Gastrocnemius medialis (tissue), 4 donors: ENCODE data around the gene EXD3. TPM values are rescaled to one million over a fixed set of nuclear protein-coding genes. Genes with fewer than 3 reads are reported as not detected.

Source experiments
- ATAC-seq, 2 donors: fragments of 150-250 bp; one replicate each; pipeline ENCODE4 v1.9.1; 2016
- DNase-seq, 2 donors: peaks; one replicate each; pipeline ENCODE4 v3.0.0-alpha.2; 2019
- H3K27ac ChIP-seq, 4 donors: fragments of 200-600 bp; sonication (generic); 1 replicate in 1 of 4; 2 replicates in 3 of 4; pipeline ENCODE4 v1.5.1; 2016 to 2018; ENCODE audit warnings: mild to moderate bottlenecking in 2 of 4, moderate library complexity in 1 of 4
- H3K27me3 ChIP-seq, 3 donors: fragments of 200-600 bp; sonication (generic) in 2 of 3; 1 replicate in 1 of 3; 2 replicates in 2 of 3; pipeline versions ENCODE4 v1.5.1 to v1.6.0; 2016 to 2019; ENCODE audit warnings: mild to moderate bottlenecking in 1 of 3, moderate library complexity in 1 of 3
- H3K36me3 ChIP-seq, 2 donors: fragments of 200-600 bp; sonication (generic) in 1 of 2; one replicate each; pipeline ENCODE4 v1.5.1; 2017 to 2018
- H3K4me1 ChIP-seq, 2 donors: fragments of 200-600 bp; sonication (generic) in 1 of 2; one replicate each; pipeline ENCODE4 v1.5.1; 2016 to 2017; ENCODE audit warnings: mild to moderate bottlenecking in 2 of 2
- H3K4me3 ChIP-seq, 4 donors: fragments of 200-600 bp; sonication (generic) in 3 of 4; 1 replicate in 1 of 4; 2 replicates in 3 of 4; pipeline ENCODE4 v1.5.1; 2016 to 2019; ENCODE audit warnings: mild to moderate bottlenecking in 2 of 4
- H3K9me3 ChIP-seq, 3 donors: fragments of 200-600 bp; sonication (generic) in 2 of 3; 1 replicate in 1 of 3; 2 replicates in 2 of 3; pipeline ENCODE4 v1.5.1; 2016 to 2019
- CTCF ChIP-seq, 5 experiments: fragments of 450-650 bp in 3 of 5; fragments of 200-600 bp in 2 of 5; sonication (generic) in 2 of 5; IDR thresholded peaks in 4 of 5; conservative IDR thresholded peaks in 1 of 5; 1 replicate in 4 of 5; 2 replicates in 1 of 5; pipeline ENCODE4 v1.5.1; 2016 to 2019; ENCODE audit warnings: antibody characterized with exemption in 5 of 5, mild to moderate bottlenecking in 3 of 5, moderate library complexity in 3 of 5
- POLR2A ChIP-seq, 2 donors: fragments of 450-650 bp; IDR thresholded peaks; one replicate each; pipeline ENCODE4 v1.6.1; 2017; ENCODE audit warnings: antibody characterized with exemption in 2 of 2, mild to moderate bottlenecking in 2 of 2, moderate library complexity in 2 of 2
- in situ Hi-C, 4 donors: fragments of 200-750 bp; cut with MboI; loops; one replicate each; pipeline versions ENCODE4 v1.15.0 to v1.8.0; 2017; ENCODE audit warnings: low sequenced_read_pairs in 4 of 4
- intact Hi-C: fragments of 100-400 bp; cut with DNase I; formaldehyde crosslinking; loops from one replicate; pipeline ENCODE4 v1.15.1; 2023; ENCODE audit warnings: low total_unique reads
- total RNA-seq, 4 donors: library from RNA; depleted of rRNA; stranded (reverse); fragments of >200 nt; gene quantifications; one replicate each; pipeline versions ENCODE4 v1.1.0 to v1.2.3, GENCODE V29; 2016

The EXD3 gene
- total RNA-seq, 4 donors from 2014 or later, result 4.8 to 12.5 (median 6.4) TPM

DNA sequence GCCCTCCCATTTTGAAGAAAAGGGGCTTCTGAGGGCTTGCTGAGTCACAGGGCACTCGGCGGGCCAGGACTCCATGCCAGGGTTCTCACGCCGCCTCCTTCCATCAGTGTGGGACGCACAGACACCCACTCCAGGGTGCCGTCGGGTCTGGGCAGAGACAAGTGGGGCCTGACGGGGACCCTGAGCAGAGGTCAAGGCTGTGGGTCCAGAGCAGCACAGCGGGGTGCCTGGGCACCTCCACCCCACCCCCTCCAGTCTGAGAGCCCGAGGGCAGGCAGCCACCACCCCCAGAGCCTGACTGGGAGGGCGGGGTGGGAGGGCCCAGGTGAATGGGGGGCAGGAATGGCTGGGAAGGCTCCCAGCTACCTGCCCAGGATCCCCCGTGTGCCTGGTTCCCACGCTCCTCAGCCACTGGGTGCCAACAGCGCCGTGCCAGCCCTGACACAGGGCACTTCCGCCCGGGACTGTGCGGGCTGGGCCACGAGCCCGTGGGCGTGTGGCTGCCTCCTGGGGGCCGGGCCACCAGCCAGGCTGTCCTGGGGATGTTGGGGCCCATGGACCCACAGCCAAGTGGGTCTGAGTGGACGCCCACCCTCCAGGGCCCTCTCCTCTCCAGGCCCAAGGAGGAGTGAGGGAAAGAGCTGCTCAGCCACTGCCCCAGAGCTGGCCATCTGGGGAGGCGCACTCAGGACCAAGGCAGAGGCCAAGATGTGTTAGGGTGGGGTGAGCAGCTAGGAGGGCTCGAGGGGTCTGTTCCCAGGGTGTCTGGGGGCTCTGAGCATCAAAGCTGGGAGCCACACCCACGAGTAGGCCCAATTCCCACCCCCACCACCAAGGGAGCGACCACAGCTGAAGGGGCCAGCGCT, 110.7 kb downstream of the EXD3 start:
- in situ Hi-C loops (no loop called here), intact Hi-C loops (no loop called here)
- H3K27ac ChIP-seq, result no peak overlapping the region
- ATAC-seq (no peak), DNase-seq (no peak)
- H3K9me3 ChIP-seq, result no peaks in the 10 kb centered on the region
- no peak for TF ChIP-seq CTCF (IDR thresholded peaks at IDR 0.05 in 4 of 5, conservative IDR thresholded peaks at IDR 0.05 in 1 of 5)
- TF ChIP-seq POLR2A (IDR thresholded peaks at IDR 0.05), result no peak
- no peak overlapping the region for H3K4me3 ChIP-seq
- H3K36me3 ChIP-seq, result no peaks in the 10 kb centered on the region
- H3K27me3 ChIP-seq, result peaks cover 12 to 32% (median 30%) of the 10 kb centered on the region in 3 donors
- peaks cover 0 to 10% of the 10 kb centered on the region in 2 donors for H3K4me1 ChIP-seq

GRCh38 chr9:137311171-137311985, 111.6 kb downstream of the EXD3 start:
- Histone ChIP-seq H3K27me3 (peaks cover 11 to 31% (median 30%) of the 10 kb centered on the region in 3 donors), H3K4me3 (no peak overlapping the region), H3K9me3 (no peaks in the 10 kb centered on the region), H3K36me3 (no peaks in the 10 kb centered on the region), H3K4me1 (peaks cover 0 to 18% of the 10 kb centered on the region in 2 donors), H3K27ac (no peak overlapping the region)
- in situ Hi-C loops (no loop called here), intact Hi-C loops (no loop called here)
- ATAC-seq (no peak), DNase-seq (no peak)
- TF ChIP-seq CTCF (IDR thresholded peaks at IDR 0.05 in 4 of 5, conservative IDR thresholded peaks at IDR 0.05 in 1 of 5) (no peak), POLR2A (IDR thresholded peaks at IDR 0.05) (no peak)

DNA sequence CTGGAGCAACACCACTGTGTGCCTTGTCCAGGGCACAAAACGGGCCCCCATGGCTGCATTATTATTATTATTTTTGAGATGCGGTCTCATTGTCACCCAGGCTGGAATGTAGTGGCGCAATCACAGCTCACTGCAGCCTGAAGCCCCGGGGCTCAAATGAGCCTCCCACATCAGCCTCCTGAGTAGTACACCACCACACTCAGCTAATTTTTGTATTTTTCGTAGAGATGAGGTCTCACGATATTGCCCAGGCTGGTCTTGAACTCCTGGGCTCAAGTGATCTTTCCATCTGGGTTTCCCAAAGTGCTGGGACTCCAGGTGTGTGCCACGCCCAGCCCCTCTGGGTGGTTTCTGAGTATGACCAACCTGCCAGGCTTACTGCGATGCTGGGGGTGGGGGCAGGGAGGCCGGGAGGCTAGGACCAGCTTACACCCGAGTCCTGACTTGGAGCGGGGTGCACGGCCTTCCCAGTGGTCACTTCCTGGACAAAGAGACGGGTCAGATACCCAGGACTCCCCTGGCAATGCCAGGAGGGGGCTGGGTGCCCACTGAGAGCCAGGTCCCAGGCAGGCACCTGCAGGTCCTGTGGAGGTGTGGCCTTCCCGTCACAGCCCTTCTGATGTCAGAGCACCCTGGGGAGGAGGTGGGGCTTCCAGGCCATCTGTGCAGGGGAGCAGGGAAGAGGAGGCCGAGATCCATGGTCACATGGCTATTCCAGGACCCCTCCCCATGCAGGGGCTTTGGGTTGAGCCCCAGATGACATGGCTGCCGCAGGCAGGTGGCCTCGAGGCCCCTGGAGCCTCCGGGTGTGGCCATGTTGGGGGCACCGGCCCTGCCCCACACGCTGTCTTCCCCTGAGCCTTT, 112.5 kb downstream of the EXD3 start:
- no peak for TF ChIP-seq CTCF (IDR thresholded peaks at IDR 0.05 in 4 of 5, conservative IDR thresholded peaks at IDR 0.05 in 1 of 5)
- no peak for TF ChIP-seq POLR2A (IDR thresholded peaks at IDR 0.05)
- no peaks in the 10 kb centered on the region for H3K36me3 ChIP-seq
- H3K4me1 ChIP-seq, result peaks cover 4 to 28% of the 10 kb centered on the region in 2 donors
- in situ Hi-C loops, result no loop called here
- no peak overlapping the region for H3K4me3 ChIP-seq
- ATAC-seq (no peak), DNase-seq (no peak)
- H3K27me3 ChIP-seq, result peaks cover 15 to 37% (median 28%) of the 10 kb centered on the region in 3 donors
- no peak overlapping the region for H3K27ac ChIP-seq
- H3K9me3 ChIP-seq, result no peaks in the 10 kb centered on the region
- intact Hi-C loops, result no loop called here

- intact Hi-C loops, result no loop called here
- Histone ChIP-seq H3K27me3 (peaks cover 12 to 33% (median 28%) of the 10 kb centered on the region in 3 donors), H3K4me3 (no peak overlapping the region), H3K27ac (no peak overlapping the region), H3K9me3 (no peaks in the 10 kb centered on the region), H3K36me3 (no peaks in the 10 kb centered on the region), H3K4me1 (peaks cover 13 to 30% of the 10 kb centered on the region in 2 donors)
- in situ Hi-C loops, result no loop called here
- ATAC-seq (no peak), DNase-seq (no peak)
- TF ChIP-seq CTCF (IDR thresholded peaks at IDR 0.05 in 4 of 5, conservative IDR thresholded peaks at IDR 0.05 in 1 of 5), result no peak
- TF ChIP-seq POLR2A (IDR thresholded peaks at IDR 0.05), result no peak
Observed at GRCh38 chr9:137309368-137310188, 113.4 kb downstream of the EXD3 start.
